Ovary (tissue), 9 donors: ENCODE data around the gene CHFR. TPM values are rescaled to one million over a fixed set of nuclear protein-coding genes. Genes with fewer than 3 reads are reported as not detected.
A peak's percentile ranks its signal among the peaks of the same experiment; 100 is the strongest.
"Not testable (repeated sequence)": the region's sequence is repeated elsewhere in the genome, so short reads cannot be mapped to it uniquely, and the experiment has no call there.

Experiments used
- DNase-seq, 5 donors: peaks; one replicate each; pipeline ENCODE4 v3.0.0-alpha.2; 2019 to 2020
- H3K27ac ChIP-seq, 2 donors: fragments of 200-600 bp; one replicate each; pipeline versions ENCODE4 v1.5.1 to v1.8.0; 2019 to 2022
- H3K27me3 ChIP-seq: fragments of 200-600 bp; one replicate; pipeline ENCODE4 v1.8.0; 2022
- H3K36me3 ChIP-seq: fragments of 200-600 bp; sonication (generic); one replicate; pipeline ENCODE4 v1.5.1; 2019
- H3K4me1 ChIP-seq: one replicate; pipeline ENCODE4 v1.8.1; 2013; ENCODE audit warnings: mild to moderate bottlenecking, moderate library complexity; ENCODE audit not compliant: insufficient read depth
- H3K4me3 ChIP-seq: fragments of 200-600 bp; sonication (generic); one replicate; pipeline ENCODE4 v1.5.1; 2017
- H3K9me3 ChIP-seq, 2 donors: fragments of 200-600 bp in 1 of 2; sonication (generic) in 1 of 2; one replicate each; pipeline versions ENCODE4 v1.5.1 to v1.8.1; 2013 to 2019; ENCODE audit warnings: mild to moderate bottlenecking in 1 of 2, moderate library complexity in 1 of 2
- CTCF ChIP-seq, 3 donors: fragments of 450-650 bp in 2 of 3; fragments of 200-600 bp in 1 of 3; IDR thresholded peaks; one replicate each; pipeline versions ENCODE4 v1.5.1 to v1.8.0; 2016 to 2022; ENCODE audit warnings: antibody characterized with exemption in 3 of 3, mild to moderate bottlenecking in 1 of 3
- EP300 ChIP-seq: sonication (generic); formaldehyde crosslinking; IDR thresholded peaks from one replicate; pipeline ENCODE4 v1.6.1; 2017; ENCODE audit warnings: antibody characterized with exemption
- POLR2A ChIP-seq: fragments of 450-650 bp; IDR thresholded peaks from one replicate; pipeline ENCODE4 v1.6.1; 2017; ENCODE audit warnings: antibody characterized with exemption, mild to moderate bottlenecking, moderate library complexity
- WGBS, 3 donors: extraction: QIAGEN DNeasy Blood & Tissue Kit in 1 of 3; methylation state at CpG; one replicate each; pipeline versions ENCODE4 v1.1.5 to v1.1.7; 2013 to 2017; 5-methylcytosine and 5-hydroxymethylcytosine counted together
- intact Hi-C, 4 donors: fragments of 100-400 bp; cut with DNase I; formaldehyde crosslinking; loops; one replicate each; pipeline versions ENCODE4 v1.11.0 to v1.15.1; 2022 to 2023
- polyA plus RNA-seq, 2 donors: library from polyadenylated mRNA; stranded (reverse); fragments of 200-250 nt in 1 of 2; fragments of 350-450 nt in 1 of 2; fragmentation: Illumina TruSeq in 1 of 2; extraction: RNeasy Lipid Tissue Mini Kit (QIAGEN cat#74804) in 1 of 2; gene quantifications; one replicate each; pipeline ENCODE4 v1.2.3, GENCODE V29; 2013 to 2014
- total RNA-seq, 7 donors: library from RNA; depleted of rRNA in 2 of 7; stranded (reverse); fragments of >200 nt in 2 of 7; fragmentation: NEBNext Ultra II Directional in 3 of 7; extraction: Animal tissue kit (Norgen Biotek cat#: 25700) in 3 of 7; gene quantifications; one replicate each; pipeline versions ENCODE4 v1.1.0 to v1.2.4, GENCODE V29; 2016 to 2023
- donor health status: DM: no; HTN: no; CAD: no; lungs with moderate emphysema.
- donor health status: DM: no; HTN: no; CAD: no.
- donor health status: Bipolar disorder and iron deficiency.
- donor health status: DM: yes; HTN: yes; CAD: no.
- donor health status: DM: no; HTN: no; CAD: no.
- donor health status: DM: yes; HTN: yes; CAD: no.

The CHFR gene
- total and polyA plus RNA-seq, 9 donors: 11.7 to 36.4 (median 17.5) TPM

DNA sequence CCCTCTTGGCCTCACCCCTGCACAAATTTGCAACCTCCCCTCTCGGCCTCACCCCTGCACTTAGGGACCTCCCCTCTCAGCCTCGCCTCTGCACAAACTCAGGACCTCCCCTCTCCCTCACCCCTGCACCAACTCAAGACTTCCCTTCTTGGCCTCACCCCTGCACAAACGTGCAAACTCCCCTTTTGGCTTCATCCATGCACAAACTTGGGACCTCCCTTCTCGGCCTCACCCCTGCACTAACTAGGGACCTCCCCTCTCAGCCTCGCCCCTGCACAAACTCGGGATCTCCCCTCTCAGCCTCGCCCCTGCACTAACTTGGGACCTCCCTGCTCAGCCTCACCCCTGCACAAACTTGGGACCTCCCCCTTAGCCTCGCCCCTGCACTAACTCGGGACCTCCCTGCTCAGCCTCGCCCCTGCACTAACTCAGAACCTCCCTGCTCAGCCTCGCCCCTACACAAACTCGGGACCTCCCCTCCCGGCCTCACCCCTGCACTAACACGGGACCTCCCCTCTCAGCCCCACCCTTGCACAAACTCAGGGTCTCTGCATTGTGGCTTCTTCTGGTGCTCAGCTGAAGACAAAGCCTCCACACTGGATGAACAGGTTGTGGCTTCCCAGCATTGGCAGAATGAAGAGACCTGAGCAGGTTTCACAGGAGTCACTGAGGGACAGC lies 47.7 kb downstream of the CHFR start:
- no peak for DNase-seq
- WGBS, 3 donors: 80 to 84% (median 84%) methylated on average over 14 of the region's 14 CpGs
- H3K27me3 ChIP-seq: no peaks in the 10 kb centered on the region
- no peak overlapping the region for H3K27ac ChIP-seq
- H3K36me3 ChIP-seq: no peaks in the 10 kb centered on the region
- intact Hi-C loops: no loop called here
- peaks cover 4% of the 10 kb centered on the region for H3K4me1 ChIP-seq
- no peak overlapping the region for H3K4me3 ChIP-seq
- H3K9me3 ChIP-seq: no peaks in the 10 kb centered on the region
- TF ChIP-seq EP300: no peak
- no peak for TF ChIP-seq POLR2A
- TF ChIP-seq CTCF (IDR thresholded peaks at IDR 0.05): no peak

GRCh38 chr12:132838410-132839080 lies 48.9 kb downstream of the CHFR start:
- TF ChIP-seq EP300 (no peak), CTCF (IDR thresholded peaks at IDR 0.05) (no peak), POLR2A (no peak)
- WGBS, 3 donors: 68 to 83% (median 82%) methylated on average over 17 of the region's 17 CpGs
- Histone ChIP-seq H3K4me1 (peaks cover 4% of the 10 kb centered on the region), H3K27me3 (no peaks in the 10 kb centered on the region), H3K9me3 (no peaks in the 10 kb centered on the region), H3K36me3 (no peaks in the 10 kb centered on the region), H3K27ac (peak overlapping the region in 1 of 2 donors; percentile 33), H3K4me3 (no peak overlapping the region)
- intact Hi-C loops: no loop called here
- DNase-seq: no peak

GRCh38 chr12:132837693-132838409 lies 49.6 kb downstream of the CHFR start:
- DNase-seq: peak in 2 of 5 donors; percentile 37 to 48
- Histone ChIP-seq H3K36me3 (no peaks in the 10 kb centered on the region), H3K27me3 (no peaks in the 10 kb centered on the region), H3K4me1 (peaks cover 4% of the 10 kb centered on the region), H3K9me3 (no peaks in the 10 kb centered on the region), H3K4me3 (no peak overlapping the region), H3K27ac (peak overlapping the region in 1 of 2 donors; percentile 33)
- 30 to 42% (median 31%) methylated on average over 24 to 27 of the region's 27 CpGs for WGBS, 3 donors
- intact Hi-C loops: no loop called here
- TF ChIP-seq POLR2A (no peak), CTCF (IDR thresholded peaks at IDR 0.05) (no peak), EP300 (no peak)

DNA sequence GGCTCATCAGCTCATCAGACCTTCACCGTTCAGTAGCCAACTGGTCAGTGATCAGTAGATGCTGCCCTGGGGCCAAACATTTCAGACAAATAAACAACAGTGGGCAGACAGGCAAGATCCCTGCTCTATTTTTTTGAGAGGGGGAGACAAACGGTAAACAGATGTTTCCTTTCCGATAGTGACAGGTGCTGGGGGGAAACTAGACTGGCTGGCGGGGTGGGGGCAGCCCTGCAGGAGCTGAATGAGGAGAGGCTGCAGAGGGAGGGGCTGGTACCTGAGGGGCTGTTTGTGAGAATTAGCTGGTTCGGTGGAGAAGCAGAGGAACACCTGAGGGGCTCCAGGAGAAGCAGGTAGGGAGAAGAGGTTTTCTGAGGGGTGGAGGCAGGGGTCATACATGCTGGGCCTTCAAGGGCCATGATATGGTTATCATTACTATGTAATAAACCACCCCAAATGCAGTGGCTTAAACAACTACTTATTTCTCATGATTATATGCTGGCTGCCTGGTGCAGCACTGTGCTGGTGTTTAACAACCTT lies 50.5 kb downstream of the CHFR start:
- Histone ChIP-seq H3K27ac (no peak overlapping the region), H3K27me3 (no peaks in the 10 kb centered on the region), H3K4me3 (no peak overlapping the region), H3K4me1 (peaks cover 4% of the 10 kb centered on the region), H3K36me3 (no peaks in the 10 kb centered on the region), H3K9me3 (no peaks in the 10 kb centered on the region)
- intact Hi-C loops: no loop called here
- TF ChIP-seq POLR2A (no peak), EP300 (no peak), CTCF (IDR thresholded peaks at IDR 0.05) (no peak)
- 63 to 73% (median 67%) methylated on average over 5 of the region's 5 CpGs for WGBS, 3 donors
- no peak for DNase-seq

DNA sequence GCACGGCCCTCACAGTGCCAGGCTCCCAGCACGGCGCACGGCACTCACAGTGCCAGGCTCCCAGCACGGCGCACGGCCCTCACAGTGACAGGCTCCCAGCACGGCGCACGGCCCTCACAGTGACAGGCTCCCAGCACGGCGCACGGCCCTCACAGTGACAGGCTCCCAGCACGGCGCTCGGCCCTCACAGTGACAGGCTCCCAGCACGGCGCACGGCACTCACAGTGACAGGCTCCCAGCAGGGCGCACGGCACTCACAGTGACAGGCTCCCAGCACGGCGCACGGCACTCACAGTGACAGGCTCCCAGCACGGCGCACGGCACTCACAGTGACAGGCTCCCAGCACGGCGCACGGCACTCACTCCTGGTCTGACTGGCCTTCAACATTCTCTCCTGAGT lies 51.2 kb downstream of the CHFR start:
- intact Hi-C loops, H3K27ac ChIP-seq, H3K9me3 ChIP-seq, DNase-seq, H3K27me3 ChIP-seq, H3K4me3 ChIP-seq, H3K36me3 ChIP-seq, H3K4me1 ChIP-seq: not testable (repeated sequence)
- WGBS, 3 donors: 89 to 95% (median 95%) methylated on average over 10 to 30 of the region's 30 CpGs
